Activated CD8-positive, alpha-beta T cell treated with anti-CD3 and anti-CD28 coated beads, Interleukin-2, amount 10 ng/mL, durations not matched to agents 7 days and 5 days (primary cell): Measurements from ENCODE around the gene SNX24. TPM values are rescaled to one million over a fixed set of nuclear protein-coding genes. Genes with fewer than 3 reads are reported as not detected.

Experiments used
- ATAC-seq: fragments of 150-1000 bp; cut with Tn5 transposase; one replicate; pipeline ENCODE4 v1.10.0; 2021; ENCODE audit warnings: moderate library complexity
- CTCF ChIA-PET: fragments of 350-600 bp; sonication (Branson Sonifier 250); formaldehyde crosslinking; loops from one replicate; lab custom pipeline; 2021; ENCODE audit warnings: antibody characterized with exemption; lab: Charles Lee
- POLR2A ChIA-PET: fragments of 350-600 bp; sonication (Branson Sonifier 250); formaldehyde crosslinking; loops from one replicate; lab custom pipeline; 2021; ENCODE audit warnings: antibody characterized with exemption; lab: Charles Lee
- DNase-seq: peaks from one replicate; pipeline ENCODE4 v3.0.0-alpha.2; 2020
- H3K27ac Mint-ChIP-seq: one replicate; pipeline ENCODE4 v1.8.0; 2021; ENCODE audit warnings: mild to moderate bottlenecking, mixed read lengths
- H3K27me3 Mint-ChIP-seq: one replicate; pipeline ENCODE4 v1.8.0; 2021; ENCODE audit warnings: low read depth, mixed read lengths
- H3K36me3 Mint-ChIP-seq: one replicate; pipeline ENCODE4 v1.8.0; 2021; ENCODE audit warnings: low read depth, mixed read lengths
- H3K4me1 Mint-ChIP-seq: one replicate; pipeline ENCODE4 v1.8.0; 2021; ENCODE audit warnings: low read depth, mixed read lengths
- H3K4me3 Mint-ChIP-seq: one replicate; pipeline ENCODE4 v1.8.0; 2021; ENCODE audit warnings: mild to moderate bottlenecking, mixed read lengths
- H3K9me3 Mint-ChIP-seq: one replicate; pipeline ENCODE4 v1.8.0; 2022; ENCODE audit warnings: mixed read lengths; ENCODE audit not compliant: insufficient read depth
- total RNA-seq, 2 experiments: library from RNA; stranded (reverse); gene quantifications; one replicate each; pipeline ENCODE4 v1.2.3, GENCODE V29; 2021

The SNX24 gene
- total RNA-seq, 2 experiments from 2014 or later: 0.29 to 1.6 TPM

DNA sequence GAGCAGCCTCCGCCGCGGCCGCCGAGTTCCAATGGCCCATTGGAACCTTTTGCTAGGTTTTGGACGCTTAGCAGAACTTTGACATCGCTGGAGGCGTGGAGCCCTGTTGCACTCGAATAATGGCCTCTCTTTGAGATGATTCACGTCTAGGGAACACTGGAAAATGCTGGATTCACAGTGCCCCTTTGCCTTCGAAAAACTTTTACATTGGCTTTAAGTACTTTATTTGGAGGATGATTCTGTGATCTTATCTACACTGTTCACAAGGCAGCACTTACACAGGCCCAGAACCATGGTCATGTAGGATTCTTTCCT, 191.6 kb downstream of the SNX24 start:
- no peak overlapping the region for H3K4me3 Mint-ChIP-seq
- POLR2A ChIA-PET: no interaction called here

DNA sequence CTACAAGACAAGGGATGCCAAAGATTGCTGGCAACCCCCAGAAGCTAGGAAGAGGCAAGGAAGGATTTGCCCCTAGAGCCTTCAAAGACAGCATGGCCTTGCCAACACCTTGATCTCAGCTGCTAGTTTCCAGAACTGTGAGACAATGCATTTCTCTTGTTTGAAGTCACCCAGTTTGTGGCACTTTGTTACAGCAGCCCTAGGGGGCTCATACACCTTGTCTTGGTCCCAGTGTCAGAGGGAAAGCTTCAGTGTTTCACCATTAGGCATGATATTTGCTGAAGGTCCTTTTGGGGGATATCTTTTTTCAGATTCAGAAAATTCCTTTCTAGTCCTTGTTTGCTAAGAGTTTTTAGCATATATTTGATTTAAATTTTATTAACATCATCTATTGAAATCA, 194.3 kb downstream of the SNX24 start:
- Mint-ChIP-seq H3K27me3 (peaks cover 44% of the 10 kb centered on the region), H3K4me3 (no peak overlapping the region), H3K36me3 (no peaks in the 10 kb centered on the region), H3K9me3 (no peaks in the 10 kb centered on the region), H3K4me1 (peaks cover 9% of the 10 kb centered on the region), H3K27ac (no peak overlapping the region)
- CTCF ChIA-PET: interaction anchor here (0.5 kb wide), 1 partner anchor 18 kb away, joined by 4 read pairs; no protein-coding TSS in a partner anchor
- DNase-seq: no peak
- POLR2A ChIA-PET: no interaction called here
- ATAC-seq: no peak

More for the DNA sequence above, 191.6 kb downstream of the SNX24 start:
- Mint-ChIP-seq H3K27ac (no peak overlapping the region), H3K4me1 (peaks cover 9% of the 10 kb centered on the region), H3K9me3 (no peaks in the 10 kb centered on the region), H3K27me3 (peaks cover 41% of the 10 kb centered on the region), H3K36me3 (no peaks in the 10 kb centered on the region)
- DNase-seq: no peak
- CTCF ChIA-PET: no interaction called here
- no peak for ATAC-seq

DNA sequence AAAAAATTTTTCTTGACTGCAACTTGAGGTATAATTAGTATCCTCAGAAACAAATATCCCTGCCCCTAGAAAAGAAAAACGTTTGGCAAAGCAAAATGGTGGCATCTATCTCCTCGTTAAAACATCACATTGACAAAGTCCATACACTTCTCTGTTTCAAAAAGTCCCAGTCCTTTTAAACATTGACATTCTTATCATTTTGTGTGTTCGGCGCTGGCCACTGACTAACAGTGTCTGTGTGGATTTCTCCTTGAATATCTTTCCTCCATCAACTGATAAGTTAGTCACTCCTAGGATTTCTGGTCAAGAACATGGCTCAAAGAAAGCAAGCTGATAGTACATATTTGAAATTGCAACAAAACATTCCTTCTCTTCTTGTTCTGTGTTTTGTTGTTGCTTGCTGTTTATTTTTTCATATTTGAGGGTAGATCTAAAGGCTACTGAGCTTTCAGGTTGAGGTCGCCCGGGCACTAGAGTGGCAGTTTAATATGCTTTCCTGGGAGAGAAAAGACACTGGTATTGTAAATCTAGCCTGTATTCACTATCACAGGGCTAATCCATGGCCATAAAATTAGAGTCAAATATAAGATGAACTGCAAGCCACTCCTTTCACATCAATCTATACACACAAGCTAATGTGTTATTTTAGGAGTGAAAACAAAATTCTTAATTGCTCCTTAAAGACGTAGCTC, 199.7 kb downstream of the SNX24 start:
- no peaks in the 10 kb centered on the region for H3K9me3 Mint-ChIP-seq
- H3K27me3 Mint-ChIP-seq: peaks cover 18% of the 10 kb centered on the region
- ATAC-seq (no peak), DNase-seq (no peak)
- H3K27ac Mint-ChIP-seq: no peak overlapping the region
- H3K4me3 Mint-ChIP-seq: no peak overlapping the region
- CTCF ChIA-PET: no interaction called here
- no peaks in the 10 kb centered on the region for H3K36me3 Mint-ChIP-seq
- POLR2A ChIA-PET: no interaction called here
- no peaks in the 10 kb centered on the region for H3K4me1 Mint-ChIP-seq

GRCh38 chr5:123046222-123046621, 200.8 kb downstream of the SNX24 start:
- H3K36me3 Mint-ChIP-seq: no peaks in the 10 kb centered on the region
- ChIA-PET CTCF (no interaction called here), POLR2A (no interaction called here)
- H3K4me3 Mint-ChIP-seq: no peak overlapping the region
- no peak for ATAC-seq
- peaks cover 21% of the 10 kb centered on the region for H3K27me3 Mint-ChIP-seq
- DNase-seq: no peak
- no peak overlapping the region for H3K27ac Mint-ChIP-seq
- H3K9me3 Mint-ChIP-seq: no peaks in the 10 kb centered on the region
- H3K4me1 Mint-ChIP-seq: no peaks in the 10 kb centered on the region

GRCh38 chr5:123047706-123048105, 202.3 kb downstream of the SNX24 start:
- no peaks in the 10 kb centered on the region for H3K4me1 Mint-ChIP-seq
- H3K9me3 Mint-ChIP-seq: no peaks in the 10 kb centered on the region
- CTCF ChIA-PET: no interaction called here
- H3K4me3 Mint-ChIP-seq: no peak overlapping the region
- POLR2A ChIA-PET: no interaction called here
- no peaks in the 10 kb centered on the region for H3K36me3 Mint-ChIP-seq
- no peak overlapping the region for H3K27ac Mint-ChIP-seq
- peaks cover 26% of the 10 kb centered on the region for H3K27me3 Mint-ChIP-seq
- DNase-seq (no peak), ATAC-seq (no peak)

GRCh38 chr5:123051206-123051605, 205.8 kb downstream of the SNX24 start:
- Mint-ChIP-seq H3K27me3 (peaks cover 14% of the 10 kb centered on the region), H3K9me3 (no peaks in the 10 kb centered on the region), H3K4me1 (no peaks in the 10 kb centered on the region), H3K4me3 (no peak overlapping the region), H3K36me3 (no peaks in the 10 kb centered on the region), H3K27ac (no peak overlapping the region)
- ChIA-PET POLR2A (no interaction called here), CTCF (no interaction called here)
- no peak for ATAC-seq
- DNase-seq: no peak

Other genes with a start within 250 kb of the SNX24 start
- gene SNX2, start 70.5 kb upstream of the SNX24 start, total RNA-seq: 10 to 100 TPM; 39.2 to 39.6 TPM
- not detected for gene PPIC, start 191.1 kb downstream of the SNX24 start, total RNA-seq
- gene PRDM6, start 243.6 kb downstream of the SNX24 start, total RNA-seq: not detected